Left renal pelvis (tissue), 4 donors: ENCODE measurements around the gene CXXC5. TPM values are rescaled to one million over a fixed set of nuclear protein-coding genes. Genes with fewer than 3 reads are reported as not detected.

Experiments used
- DNase-seq, 4 donors: peaks; one replicate each; pipeline ENCODE4 v3.0.0-alpha.2; 2013; ENCODE audit warnings: low read depth in 4 of 4, low spot score in 3 of 4
- polyA plus RNA-seq, 4 donors: library from polyadenylated mRNA; unstranded; fragments of 120-200 nt; gene quantifications; one replicate each; pipeline ENCODE4 v1.2.1, GENCODE V29; 2013; ENCODE audit not compliant: insufficient read length in 4 of 4

CXXC5 gene
- polyA plus RNA-seq, 4 donors: 36.2 to 215 (median 213) TPM

- no peak for DNase-seq
These were observed 9.9 kb upstream of the CXXC5 start for GRCh38 chr5:139638090-139638735.

- no peak for DNase-seq
These were observed 9.2 kb upstream of the CXXC5 start for GRCh38 chr5:139638736-139639618.

GRCh38 chr5:139639619-139640380 is 8.3 kb upstream of the CXXC5 start:
- no peak for DNase-seq

GRCh38 chr5:139640421-139641115 is 7.6 kb upstream of the CXXC5 start:
- DNase-seq: no peak

- DNase-seq: no peak
These were observed 6.8 kb upstream of the CXXC5 start for GRCh38 chr5:139641116-139642080.

- no peak for DNase-seq
These were observed 5.9 kb upstream of the CXXC5 start for GRCh38 chr5:139642213-139642612.

GRCh38 chr5:139642891-139643871 is 5.0 kb upstream of the CXXC5 start:
- DNase-seq: no peak

- DNase-seq: no peak
These were observed 4.1 kb upstream of the CXXC5 start for GRCh38 chr5:139644001-139644456.

GRCh38 chr5:139644646-139645429 is 3.3 kb upstream of the CXXC5 start:
- no peak for DNase-seq

GRCh38 chr5:139645430-139645871 is 2.7 kb upstream of the CXXC5 start:
- no peak for DNase-seq

- DNase-seq: no peak
These were observed 2.0 kb upstream of the CXXC5 start for GRCh38 chr5:139646111-139646510.

GRCh38 chr5:139646912-139647505 is 1.1 kb upstream of the CXXC5 start:
- no peak for DNase-seq

GRCh38 chr5:139647506-139648204 is 494 bp upstream of the CXXC5 start:
- no peak for DNase-seq

- no peak for DNase-seq
These were observed 1.2 kb downstream of the CXXC5 start for GRCh38 chr5:139649082-139649991.

- no peak for DNase-seq
These were observed 2.0 kb downstream of the CXXC5 start for GRCh38 chr5:139650031-139650688.
